ENCODE measurements around the gene PPP1R9B.
A peak's percentile ranks its signal among the peaks of the same experiment; 100 is the strongest.

Gene PPP1R9B

GRCh38 chr17:50095626-50096037 is 54.8 kb downstream of the PPP1R9B start:
- DNase-seq = no peak
- TF ChIP-seq POLR2A (IDR thresholded peaks at IDR 0.05; ENCODE audit: low read length) = no peak
- no peak for TF ChIP-seq GATA1 (IDR thresholded peaks at IDR 0.05; ENCODE audit: low read depth, low read length)

GRCh38 chr17:50094753-50095619 is 55.5 kb downstream of the PPP1R9B start, which contains the start of gene PDK2:
Gene PDK2, plus strand, starts transcription at chr17:50095351. Its CDS starts 85 bp downstream, at chr17:50095436.
- TF ChIP-seq POLR2A (IDR thresholded peaks at IDR 0.05; ENCODE audit: low read length) (no peak), GATA1 (IDR thresholded peaks at IDR 0.05; ENCODE audit: low read depth, low read length) (no peak)
- DNase-seq = peak; percentile 66 to 69

GRCh38 chr17:50094243-50094752 is 56.2 kb downstream of the PPP1R9B start:
- peak; percentile 71 to 86 for DNase-seq
- TF ChIP-seq GATA1 (IDR thresholded peaks at IDR 0.05; ENCODE audit: low read depth, low read length) (no peak), POLR2A (IDR thresholded peaks at IDR 0.05; ENCODE audit: low read length) (no peak)

GRCh38 chr17:50093807-50094206 is 56.7 kb downstream of the PPP1R9B start:
- no peak for DNase-seq

GRCh38 chr17:50093246-50093645 is 57.2 kb downstream of the PPP1R9B start:
- DNase-seq = no peak
- TF ChIP-seq POLR2A (IDR thresholded peaks at IDR 0.05; ENCODE audit: low read length) (no peak), GATA1 (IDR thresholded peaks at IDR 0.05; ENCODE audit: low read depth, low read length) (no peak)

More at GRCh38 chr17:50093807-50094206, 56.7 kb downstream of the PPP1R9B start:
- TF ChIP-seq GATA1 (IDR thresholded peaks at IDR 0.05; ENCODE audit: low read depth, low read length) (no peak), POLR2A (IDR thresholded peaks at IDR 0.05; ENCODE audit: low read length) (no peak)

GRCh38 chr17:50091918-50092285 is 58.6 kb downstream of the PPP1R9B start:
- no peak for TF ChIP-seq GATA1 (IDR thresholded peaks at IDR 0.05; ENCODE audit: low read depth, low read length)
- no peak for TF ChIP-seq POLR2A (IDR thresholded peaks at IDR 0.05; ENCODE audit: low read length)
- no peak for DNase-seq

- TF ChIP-seq GATA1 (IDR thresholded peaks at IDR 0.05; ENCODE audit: low read depth, low read length) (no peak), POLR2A (IDR thresholded peaks at IDR 0.05; ENCODE audit: low read length) (no peak)
- no peak for DNase-seq
These were observed 59.2 kb downstream of the PPP1R9B start for GRCh38 chr17:50090971-50091917.

GRCh38 chr17:50090071-50090470 is 60.4 kb downstream of the PPP1R9B start:
- TF ChIP-seq POLR2A (IDR thresholded peaks at IDR 0.05; ENCODE audit: low read length) (no peak), GATA1 (IDR thresholded peaks at IDR 0.05; ENCODE audit: low read depth, low read length) (no peak)
- DNase-seq = no peak

GRCh38 chr17:50088952-50089825 is 61.3 kb downstream of the PPP1R9B start:
- DNase-seq = no peak
- TF ChIP-seq GATA1 (IDR thresholded peaks at IDR 0.05; ENCODE audit: low read depth, low read length) (no peak), POLR2A (IDR thresholded peaks at IDR 0.05; ENCODE audit: low read length) (no peak)

- DNase-seq = no peak
- no peak for TF ChIP-seq POLR2A (IDR thresholded peaks at IDR 0.05; ENCODE audit: low read length)
- no peak for TF ChIP-seq GATA1 (IDR thresholded peaks at IDR 0.05; ENCODE audit: low read depth, low read length)
These were observed 62.5 kb downstream of the PPP1R9B start for GRCh38 chr17:50087912-50088405.

GRCh38 chr17:50087246-50087911 is 63.1 kb downstream of the PPP1R9B start:
- TF ChIP-seq GATA1 (IDR thresholded peaks at IDR 0.05; ENCODE audit: low read depth, low read length) (no peak), POLR2A (IDR thresholded peaks at IDR 0.05; ENCODE audit: low read length) (no peak)
- DNase-seq = peak; percentile 56 to 75

Data from erythroblast (primary cell).